BJ (cell line): ENCODE data around the gene TXN. TPM values are rescaled to one million over a fixed set of nuclear protein-coding genes. Genes with fewer than 3 reads are reported as not detected.

Source experiments
- CTCF ChIA-PET: fragments of 350-600 bp; formaldehyde crosslinking; extraction: SDS; loops from one replicate; lab custom pipeline; 2021; ENCODE audit warnings: antibody characterized with exemption, inconsistent platforms; lab: Yijun Ruan, JAX
- POLR2A ChIA-PET: fragments of 300-600 bp; sonication (Branson Sonifier 250); formaldehyde crosslinking; extraction: SDS; loops from one replicate; lab custom pipeline; 2021; ENCODE audit warnings: antibody characterized with exemption; lab: Charles Lee
- DNase-seq: peaks from one replicate; pipeline ENCODE4 v3.0.0-alpha.2; 2011; ENCODE audit warnings: low read depth
- H3K27me3 ChIP-seq: 2 replicates; pipeline ENCODE4 v1.6.0; 2011; ENCODE audit warnings: low read length; ENCODE audit not compliant: control insufficient read depth, insufficient read depth
- H3K36me3 ChIP-seq: 2 replicates; pipeline ENCODE4 v1.5.1; 2011; ENCODE audit warnings: low read length; ENCODE audit not compliant: control insufficient read depth, insufficient read depth
- H3K4me3 ChIP-seq: 2 replicates; pipeline ENCODE4 v1.5.1; 2011; ENCODE audit warnings: low read depth, mild to moderate bottlenecking, control low read depth, low read length
- CTCF ChIP-seq: IDR thresholded peaks from 2 replicates; pipeline ENCODE4 v1.5.1; 2011; ENCODE audit warnings: low read depth, mild to moderate bottlenecking, control low read depth, inconsistent platforms, low read length, moderate library complexity; ENCODE audit not compliant: insufficient read depth
- polyA plus RNA-seq: library from polyadenylated mRNA; depleted of rRNA; stranded (reverse); fragments of >200 nt; gene quantifications from 2 replicates; pipeline ENCODE4 v1.2.3, GENCODE V29; 2011

TXN gene
- polyA plus RNA-seq, 1 experiment, result 290 TPM

GRCh38 chr9:110240198-110240597 is 16.1 kb downstream of the TXN start:
- DNase-seq, result no peak
- no peak overlapping the region for H3K4me3 ChIP-seq
- no peaks in the 10 kb centered on the region for H3K27me3 ChIP-seq
- POLR2A ChIA-PET, result no interaction called here
- CTCF ChIA-PET, result no interaction called here
- TF ChIP-seq CTCF, result no peak
- peaks cover 6% of the 10 kb centered on the region; the same call in 1 of the 2 replicates for H3K36me3 ChIP-seq

- ChIA-PET CTCF (interaction anchor here (1.2 to 1.9 kb wide), 2 partner anchors 10 to 45 kb away, joined by 3 to 8 read pairs; no protein-coding TSS in a partner anchor), POLR2A (no interaction called here)
- H3K4me3 ChIP-seq, result no peak overlapping the region
- TF ChIP-seq CTCF, result no peak
- H3K27me3 ChIP-seq, result no peaks in the 10 kb centered on the region; the same call in 1 of the 2 replicates
- DNase-seq, result no peak
- no peaks in the 10 kb centered on the region for H3K36me3 ChIP-seq
Observed at GRCh38 chr9:110228321-110228720, 28.0 kb downstream of the TXN start.

- ChIA-PET POLR2A (no interaction called here), CTCF (no interaction called here)
- Histone ChIP-seq H3K27me3 (no peaks in the 10 kb centered on the region; the same call in 1 of the 2 replicates), H3K4me3 (no peak overlapping the region), H3K36me3 (no peaks in the 10 kb centered on the region)
- no peak for TF ChIP-seq CTCF
- no peak for DNase-seq
Observed at GRCh38 chr9:110224583-110224982, 31.7 kb downstream of the TXN start.

GRCh38 chr9:110220809-110221208 is 35.5 kb downstream of the TXN start:
- CTCF ChIA-PET, result interaction anchor here (0.8 to 10.2 kb wide), 2 partner anchors 37 to 318 kb away, joined by 3 to 166 read pairs; no protein-coding TSS in a partner anchor

GRCh38 chr9:110217656-110218099 is 38.6 kb downstream of the TXN start:
- Histone ChIP-seq H3K4me3 (no peak overlapping the region), H3K27me3 (no peaks in the 10 kb centered on the region), H3K36me3 (no peaks in the 10 kb centered on the region)
- peak; percentile 73 for TF ChIP-seq CTCF
- POLR2A ChIA-PET, result no interaction called here
- peak; percentile 9 for DNase-seq
- CTCF ChIA-PET, result interaction anchor here (0.6 to 10.2 kb wide), 16 partner anchors 11 to 646 kb away, joined by 3 to 166 read pairs (median 4); partner anchors contain the start of gene C9orf152

More at GRCh38 chr9:110220809-110221208, 35.5 kb downstream of the TXN start:
- no peak for TF ChIP-seq CTCF
- DNase-seq, result no peak
- Histone ChIP-seq H3K27me3 (no peaks in the 10 kb centered on the region; the same call in 1 of the 2 replicates), H3K36me3 (no peaks in the 10 kb centered on the region), H3K4me3 (no peak overlapping the region)
- POLR2A ChIA-PET, result no interaction called here
